ENCODE measurements around the gene NUDT5. TPM values are rescaled to one million over a fixed set of nuclear protein-coding genes. Genes with fewer than 3 reads are reported as not detected.

The NUDT5 gene
- total RNA-seq, 2 experiments from 2014 or later: 11.6 to 13.5 TPM

DNA sequence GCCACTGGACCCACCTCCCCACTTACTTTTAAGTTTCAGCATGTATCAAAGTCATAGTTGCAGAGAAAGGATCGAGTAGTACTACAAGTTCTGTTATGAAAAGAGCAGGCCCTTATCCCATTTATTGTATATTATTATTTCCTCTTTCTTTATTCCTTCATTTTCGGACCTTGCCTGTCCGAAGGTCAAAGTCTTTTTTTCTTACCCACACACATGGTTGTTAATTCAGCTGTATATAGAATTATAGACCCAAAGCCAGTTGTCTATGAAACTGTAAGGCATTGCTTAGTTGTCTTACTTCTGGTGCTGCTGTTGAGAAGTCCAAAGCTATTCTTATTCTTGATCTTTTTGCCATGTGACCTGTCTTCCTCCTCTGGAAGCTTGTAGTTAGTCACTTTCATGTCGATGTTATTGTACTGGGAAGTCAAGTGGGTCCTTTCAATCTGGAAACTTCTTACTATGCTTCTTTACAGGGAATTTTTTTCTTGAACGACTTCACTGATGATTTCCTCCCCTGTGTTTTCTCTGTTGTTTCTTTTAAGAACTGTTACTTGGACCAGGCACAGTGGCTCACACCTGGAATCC lies 8.3 kb downstream of the NUDT5 start:
- CTCF ChIA-PET: no interaction called here
- H3K9me3 Mint-ChIP-seq: no peaks in the 10 kb centered on the region
- DNase-seq (no peak), ATAC-seq (ENCODE audit: poor library complexity) (no peak)
- TF ChIP-seq, protein P1, sequence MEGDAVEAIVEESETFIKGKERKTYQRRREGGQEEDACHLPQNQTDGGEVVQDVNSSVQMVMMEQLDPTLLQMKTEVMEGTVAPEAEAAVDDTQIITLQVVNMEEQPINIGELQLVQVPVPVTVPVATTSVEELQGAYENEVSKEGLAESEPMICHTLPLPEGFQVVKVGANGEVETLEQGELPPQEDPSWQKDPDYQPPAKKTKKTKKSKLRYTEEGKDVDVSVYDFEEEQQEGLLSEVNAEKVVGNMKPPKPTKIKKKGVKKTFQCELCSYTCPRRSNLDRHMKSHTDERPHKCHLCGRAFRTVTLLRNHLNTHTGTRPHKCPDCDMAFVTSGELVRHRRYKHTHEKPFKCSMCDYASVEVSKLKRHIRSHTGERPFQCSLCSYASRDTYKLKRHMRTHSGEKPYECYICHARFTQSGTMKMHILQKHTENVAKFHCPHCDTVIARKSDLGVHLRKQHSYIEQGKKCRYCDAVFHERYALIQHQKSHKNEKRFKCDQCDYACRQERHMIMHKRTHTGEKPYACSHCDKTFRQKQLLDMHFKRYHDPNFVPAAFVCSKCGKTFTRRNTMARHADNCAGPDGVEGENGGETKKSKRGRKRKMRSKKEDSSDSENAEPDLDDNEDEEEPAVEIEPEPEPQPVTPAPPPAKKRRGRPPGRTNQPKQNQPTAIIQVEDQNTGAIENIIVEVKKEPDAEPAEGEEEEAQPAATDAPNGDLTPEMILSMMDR (IDR thresholded peaks at IDR 0.05): no peak
- intact Hi-C loops (cut with DNase I, micrococcal nuclease): no loop called here
- Histone ChIP-seq H3K27ac (ENCODE audit: low read depth in 1 of 2, low read length in 2 of 2) (no peak overlapping the region), H3K4me1 (ENCODE audit: insufficient read depth, low read length) (peaks cover 4% of the 10 kb centered on the region), H3K9me3 (ENCODE audit: control insufficient read depth in 1 of 2, insufficient read depth in 1 of 2, low read length in 2 of 2) (no peaks in the 10 kb centered on the region), H3K27me3 (ENCODE audit: control insufficient read depth in 1 of 2, insufficient read depth in 2 of 2, low read length in 2 of 2) (no peaks in the 10 kb centered on the region), H3K4me3 (ENCODE audit: low read length) (no peak overlapping the region), H3K36me3 (ENCODE audit: insufficient read depth, low read length) (peaks cover 30% of the 10 kb centered on the region)
- H3K27ac Mint-ChIP-seq: no peak overlapping the region
- H3K27me3 Mint-ChIP-seq: no peaks in the 10 kb centered on the region
- POLR2A ChIA-PET: no interaction called here
- peaks cover 19% of the 10 kb centered on the region for H3K4me1 Mint-ChIP-seq (ENCODE audit: low read depth)
- H3K4me3 Mint-ChIP-seq: no peak overlapping the region
- peaks cover 52% of the 10 kb centered on the region for H3K36me3 Mint-ChIP-seq (ENCODE audit: low read depth)

DNA sequence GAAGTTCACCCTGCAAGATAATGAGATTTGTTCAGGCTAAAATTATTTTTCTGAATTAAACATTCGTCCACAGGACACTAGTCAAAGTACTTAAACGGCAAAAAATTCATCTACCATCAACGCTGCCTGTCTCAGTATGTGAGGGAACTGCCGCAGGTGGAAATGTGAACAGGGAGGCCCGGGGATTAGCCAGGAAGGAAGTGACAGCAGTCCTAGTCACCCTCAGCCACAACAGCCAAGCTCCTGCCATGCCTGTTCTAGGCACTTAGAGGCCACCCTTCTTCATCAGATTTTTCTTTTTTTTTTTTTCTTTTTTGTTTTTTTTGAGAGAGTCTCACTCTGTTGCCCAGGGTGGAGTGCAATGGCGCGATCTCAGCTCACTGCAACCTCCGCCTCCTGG lies 9.4 kb downstream of the NUDT5 start:
- peaks cover 53% of the 10 kb centered on the region for H3K36me3 Mint-ChIP-seq (ENCODE audit: low read depth)
- peak in 2 of 14 experiments; percentile 29 to 30 for DNase-seq
- H3K9me3 ChIP-seq (ENCODE audit: control insufficient read depth in 1 of 2, insufficient read depth in 1 of 2, low read length in 2 of 2): no peaks in the 10 kb centered on the region
- ChIA-PET CTCF (interaction anchor here (0.9 kb wide), 1 partner anchor 45 kb away, joined by 3 read pairs; no protein-coding TSS in a partner anchor), POLR2A (interaction anchor here (0.9 kb wide), 1 partner anchor 10 kb away, joined by 3 read pairs; the partner anchor contains the start of gene CDC123)
- no peak overlapping the region for H3K27ac ChIP-seq (ENCODE audit: low read depth in 1 of 2, low read length in 2 of 2)
- no peak overlapping the region for H3K4me3 Mint-ChIP-seq
- TF ChIP-seq, protein P1 (IDR thresholded peaks at IDR 0.05): no peak
- no peaks in the 10 kb centered on the region for H3K9me3 Mint-ChIP-seq
- ATAC-seq (ENCODE audit: poor library complexity): no peak
- no peak overlapping the region for H3K27ac Mint-ChIP-seq
- H3K27me3 Mint-ChIP-seq: no peaks in the 10 kb centered on the region
- H3K27me3 ChIP-seq (ENCODE audit: control insufficient read depth in 1 of 2, insufficient read depth in 2 of 2, low read length in 2 of 2): no peaks in the 10 kb centered on the region
- H3K4me1 ChIP-seq (ENCODE audit: insufficient read depth, low read length): peaks cover 10% of the 10 kb centered on the region
- no peak overlapping the region for H3K4me3 ChIP-seq (ENCODE audit: low read length)
- intact Hi-C loops (cut with DNase I, micrococcal nuclease): no loop called here
- H3K36me3 ChIP-seq (ENCODE audit: insufficient read depth, low read length): peaks cover 30% of the 10 kb centered on the region
- peaks cover 15% of the 10 kb centered on the region for H3K4me1 Mint-ChIP-seq (ENCODE audit: low read depth)

DNA sequence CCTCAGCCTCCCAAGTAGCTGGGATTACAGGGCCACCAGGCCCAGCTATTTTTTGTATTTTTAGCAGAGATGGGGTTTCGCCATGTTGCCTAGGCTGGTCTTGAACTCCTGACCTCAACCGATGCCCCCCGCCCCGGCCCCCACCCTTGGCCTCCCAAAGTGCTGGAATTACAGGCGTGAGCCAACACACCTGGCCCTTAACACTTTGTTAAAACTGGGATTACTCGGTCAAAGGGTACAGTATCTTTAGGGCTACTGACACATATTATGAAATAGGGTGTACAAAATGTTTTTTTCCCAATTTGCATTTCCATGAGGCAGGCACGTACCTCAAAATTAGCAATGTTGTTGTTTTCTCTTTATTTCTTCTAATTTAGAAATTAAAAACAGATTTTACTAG lies 11.5 kb downstream of the NUDT5 start:
- ATAC-seq (ENCODE audit: poor library complexity): no peak
- H3K27ac ChIP-seq (ENCODE audit: low read depth in 1 of 2, low read length in 2 of 2): no peak overlapping the region
- no peak overlapping the region for H3K4me3 ChIP-seq (ENCODE audit: low read length)
- no peak overlapping the region for H3K4me3 Mint-ChIP-seq
- H3K36me3 ChIP-seq (ENCODE audit: insufficient read depth, low read length): peaks cover 30% of the 10 kb centered on the region
- no peak for DNase-seq
- TF ChIP-seq, protein P1 (IDR thresholded peaks at IDR 0.05): no peak
- ChIA-PET POLR2A (interaction anchor here (1.0 to 1.4 kb wide), 3 partner anchors 9 to 12 kb away, joined by 3 to 5 read pairs (median 3); partner anchors contain the start of genes CDC123 and NUDT5), CTCF (interaction anchor here (0.6 to 1.2 kb wide), 2 partner anchors 11 to 716 kb away, joined by 5 read pairs; partner anchors contain the start of genes CDC123 and NUDT5)
- H3K27ac Mint-ChIP-seq: no peak overlapping the region
- no peaks in the 10 kb centered on the region for H3K9me3 Mint-ChIP-seq
- intact Hi-C loops (cut with DNase I, micrococcal nuclease): no loop called here
- H3K27me3 Mint-ChIP-seq: no peaks in the 10 kb centered on the region
- H3K36me3 Mint-ChIP-seq (ENCODE audit: low read depth): peaks cover 71% of the 10 kb centered on the region
- no peaks in the 10 kb centered on the region for H3K27me3 ChIP-seq (ENCODE audit: control insufficient read depth in 1 of 2, insufficient read depth in 2 of 2, low read length in 2 of 2)
- H3K4me1 Mint-ChIP-seq (ENCODE audit: low read depth): peaks cover 20% of the 10 kb centered on the region
- no peaks in the 10 kb centered on the region for H3K9me3 ChIP-seq (ENCODE audit: control insufficient read depth in 1 of 2, insufficient read depth in 1 of 2, low read length in 2 of 2)
- H3K4me1 ChIP-seq (ENCODE audit: insufficient read depth, low read length): peaks cover 22% of the 10 kb centered on the region

Measured in CD4-positive, alpha-beta T cell (primary cell).